GM19467 (cell line): ENCODE results near the gene ATG12.
A peak's percentile ranks its signal among the peaks of the same experiment; 100 is the strongest.
"Not testable (repeated sequence)": the region's sequence is repeated elsewhere in the genome, so short reads cannot be mapped to it uniquely, and the experiment has no call there.

ENCODE experiments used
- ATAC-seq: cut with Tn5 transposase; IDR thresholded peaks from one replicate; pipeline ENCODE4 v1.9.1; 2021; ENCODE audit warnings: mild to moderate bottlenecking, moderate library complexity; ENCODE audit not compliant: unreplicated experiment

The ATG12 gene

DNA sequence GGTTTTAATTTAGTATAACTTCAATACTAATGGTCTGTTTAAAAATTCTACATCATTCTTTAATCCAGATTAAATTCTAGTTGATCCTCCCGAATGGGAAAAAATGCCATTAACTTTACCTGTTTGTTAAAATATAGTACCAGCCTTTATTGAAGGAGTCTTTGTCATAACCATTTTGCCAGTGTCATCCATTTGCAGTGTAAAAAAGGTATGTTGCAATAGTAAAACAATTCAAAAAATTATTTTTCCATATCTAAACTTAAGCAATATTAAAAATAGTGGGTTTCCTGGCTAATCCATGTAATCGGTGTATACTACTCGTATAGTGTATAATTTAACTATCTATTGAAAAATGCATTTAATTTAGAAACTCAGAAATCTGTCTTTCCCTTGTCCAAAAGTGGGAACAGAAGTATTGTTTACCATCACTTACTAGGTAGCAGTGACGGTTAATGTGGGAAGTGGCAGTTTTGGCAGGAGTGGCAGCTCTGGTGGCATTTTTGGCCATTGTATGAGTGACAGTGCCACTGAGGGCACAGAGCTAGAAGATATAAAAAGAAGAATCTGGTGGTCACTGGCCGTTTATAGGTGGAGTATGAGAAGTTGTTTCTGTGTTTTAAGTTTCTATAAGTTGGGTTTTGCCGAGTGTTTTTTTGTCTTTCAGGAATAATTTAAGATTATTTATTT, 2.2 kb upstream of the ATG12 start:
- ATAC-seq: no peak

DNA sequence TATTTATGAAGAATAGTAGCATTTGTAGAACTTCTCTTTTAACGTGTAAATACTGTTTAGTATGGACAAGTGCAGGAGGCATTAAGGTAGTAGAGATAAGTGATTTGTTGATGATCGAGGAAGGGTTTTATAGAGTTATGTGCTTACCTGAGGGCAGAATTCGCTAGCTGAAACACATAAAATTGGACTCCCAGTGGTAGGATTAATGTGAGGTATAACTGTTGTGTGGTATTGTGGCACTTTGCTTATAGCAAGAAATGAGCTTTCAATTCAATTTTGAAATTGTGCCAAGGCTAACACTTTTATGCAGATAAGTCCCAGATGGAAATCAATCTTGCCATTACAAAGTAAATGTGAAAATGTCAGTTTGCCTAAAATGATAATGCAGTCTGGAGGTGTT, 1.6 kb upstream of the ATG12 start:
- ATAC-seq: no peak

DNA sequence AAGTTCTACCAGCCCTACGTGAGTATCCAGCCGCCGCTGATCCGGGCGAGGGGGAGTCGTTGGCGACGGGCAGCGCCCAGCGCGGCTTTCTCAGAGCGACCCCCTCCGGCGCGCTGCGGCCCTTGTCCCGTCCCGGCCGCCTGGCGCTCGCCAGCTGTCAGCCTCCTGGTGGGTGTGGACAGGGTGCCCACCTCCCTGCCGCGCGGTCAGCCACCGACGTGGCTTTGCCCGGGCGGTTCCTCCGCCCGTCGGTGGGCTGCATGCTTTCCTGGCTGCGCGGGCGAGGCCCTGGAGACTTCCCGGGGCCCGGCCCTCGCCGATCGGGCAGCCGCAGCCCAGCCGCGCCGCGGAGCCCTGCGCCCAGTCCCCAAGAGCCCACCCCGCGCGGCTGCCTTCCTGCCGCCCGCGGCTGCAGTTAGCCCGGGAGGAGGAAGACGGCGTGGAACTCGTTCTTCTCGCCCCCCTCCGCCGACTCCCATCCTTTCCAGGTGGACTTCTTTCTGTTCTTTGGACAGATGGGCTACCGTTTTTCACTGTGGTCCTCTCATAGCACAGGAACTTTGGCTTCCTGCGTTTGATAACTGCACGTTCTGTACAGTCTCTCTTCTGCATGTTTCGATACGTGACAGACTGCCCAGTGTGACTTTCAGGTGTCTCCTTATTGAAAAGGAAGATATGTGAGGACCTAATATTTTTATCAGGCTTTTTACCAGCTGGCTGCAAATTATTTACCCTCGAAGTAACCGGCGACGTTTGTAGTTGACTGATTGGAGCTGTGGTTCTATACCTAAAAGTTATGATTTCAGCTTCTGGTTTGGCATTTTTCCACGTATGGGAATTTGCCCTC, 947 bp upstream of the ATG12 start:
- ATAC-seq: peak; percentile 31

DNA sequence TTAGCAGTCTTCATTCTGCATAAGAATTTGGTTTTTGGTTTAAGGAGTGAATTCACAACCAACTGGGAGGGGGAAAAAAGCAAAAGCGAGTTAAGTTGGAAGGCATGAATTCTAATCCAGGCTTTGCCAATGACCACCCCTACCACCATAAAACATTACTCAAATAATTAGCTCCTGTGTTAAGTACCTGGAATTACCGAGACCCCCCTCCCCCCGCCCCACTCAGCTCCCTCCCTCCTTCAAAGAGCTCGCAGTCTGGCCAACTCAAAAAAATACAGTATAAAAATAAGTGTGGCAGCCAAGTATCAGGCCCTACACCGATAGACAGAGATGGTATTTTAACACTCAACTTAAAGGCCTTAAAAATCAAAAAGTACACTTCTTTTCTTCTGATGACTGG, 492 bp downstream of the ATG12 start:
- ATAC-seq: no peak

DNA sequence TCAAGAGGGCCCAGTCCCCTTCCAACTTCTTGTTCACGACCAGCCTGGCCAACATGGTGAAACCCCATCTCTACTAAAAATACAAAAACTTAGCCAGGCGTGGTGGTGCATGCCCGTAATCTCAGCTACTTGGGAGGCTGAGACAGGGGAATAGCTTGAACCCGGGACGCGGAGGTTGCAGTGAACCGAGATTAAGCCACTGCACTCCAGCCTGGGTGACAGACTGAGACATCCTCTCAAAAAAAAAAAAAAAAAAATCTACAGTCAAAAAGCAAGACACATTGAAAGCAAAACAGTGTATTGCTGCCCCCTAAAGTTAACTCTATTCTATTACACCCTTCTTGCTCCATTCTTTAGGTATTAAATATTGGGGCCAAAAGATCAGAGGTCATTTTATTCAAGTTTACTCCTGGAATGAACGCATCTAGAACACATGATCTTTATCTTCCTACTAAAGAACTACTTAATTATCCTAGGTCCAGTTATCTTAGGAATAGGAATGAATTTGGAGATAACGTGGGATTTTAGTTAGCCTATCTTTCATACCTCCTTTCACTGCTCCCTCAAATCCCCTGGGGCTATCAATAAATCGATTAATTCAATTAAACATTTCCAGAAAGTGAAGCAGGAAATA, 2.4 kb downstream of the ATG12 start:
- peak; percentile 18 for ATAC-seq

DNA sequence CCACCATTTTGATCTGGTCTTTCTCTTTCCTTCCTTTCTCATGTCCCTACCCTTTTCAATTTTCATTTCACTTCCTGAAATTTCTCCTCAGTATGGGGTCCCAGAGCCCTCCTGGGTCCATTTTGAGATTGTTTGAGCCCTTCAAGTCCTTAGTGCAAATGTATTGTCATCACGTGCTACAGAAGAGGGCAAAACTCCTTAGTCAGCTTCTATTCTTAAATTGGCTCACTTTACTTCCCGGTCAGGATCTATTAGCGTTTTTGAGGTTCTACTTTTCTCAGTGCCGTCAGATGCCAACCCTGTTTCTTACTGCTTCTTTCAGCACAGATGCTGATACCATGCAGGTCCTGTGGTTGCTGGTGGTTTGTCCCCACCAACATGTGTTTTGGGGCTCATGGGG, 5.9 kb downstream of the ATG12 start:
- ATAC-seq: no peak

DNA sequence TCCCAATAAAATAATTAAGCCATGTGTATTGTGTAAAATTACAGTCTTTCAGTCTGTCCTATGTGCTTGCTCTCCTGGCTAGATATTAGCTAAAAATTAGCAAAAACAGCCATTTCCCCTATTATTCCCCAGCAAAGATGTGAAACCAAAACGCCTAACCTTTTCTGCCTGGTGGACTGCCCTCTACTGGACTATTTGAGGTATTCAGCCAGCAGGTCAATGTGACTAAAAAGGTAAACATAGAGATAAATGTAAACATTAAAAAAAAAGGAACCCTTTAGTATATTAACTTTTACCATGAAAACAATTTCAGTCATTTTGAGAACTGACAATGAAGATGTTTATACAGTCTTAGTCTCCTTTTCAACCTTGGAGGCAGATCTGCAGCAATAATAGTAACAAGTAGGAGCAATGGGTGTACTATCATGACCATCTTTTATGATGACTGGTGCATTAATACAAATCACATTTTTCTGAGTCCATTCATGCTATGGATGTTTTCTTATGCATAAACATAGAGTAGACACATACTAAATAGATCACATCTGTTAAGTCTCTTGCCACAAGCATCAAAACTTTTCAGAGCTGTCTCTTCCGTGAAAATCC, 10.1 kb downstream of the ATG12 start:
- peak; percentile 70 for ATAC-seq

DNA sequence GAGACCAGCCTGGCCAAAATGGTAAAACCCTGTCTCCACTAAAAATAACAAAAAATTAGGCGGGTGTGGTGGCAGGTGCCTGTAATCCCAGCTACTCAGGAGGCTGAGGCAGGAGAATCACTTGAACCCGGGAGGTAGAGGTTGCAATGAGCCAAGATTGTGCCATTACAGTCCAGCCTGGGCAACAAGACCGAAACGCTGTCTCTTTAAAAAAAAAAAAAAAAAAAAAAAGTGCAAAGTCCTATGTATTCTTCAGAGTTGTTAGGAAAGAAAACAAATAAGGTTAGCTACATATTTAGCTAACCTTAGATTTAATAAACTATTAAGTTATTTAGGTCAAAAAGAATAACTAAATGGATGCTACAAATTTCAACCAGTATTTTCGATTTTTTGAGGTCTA, 11.5 kb downstream of the ATG12 start:
- ATAC-seq: no peak

DNA sequence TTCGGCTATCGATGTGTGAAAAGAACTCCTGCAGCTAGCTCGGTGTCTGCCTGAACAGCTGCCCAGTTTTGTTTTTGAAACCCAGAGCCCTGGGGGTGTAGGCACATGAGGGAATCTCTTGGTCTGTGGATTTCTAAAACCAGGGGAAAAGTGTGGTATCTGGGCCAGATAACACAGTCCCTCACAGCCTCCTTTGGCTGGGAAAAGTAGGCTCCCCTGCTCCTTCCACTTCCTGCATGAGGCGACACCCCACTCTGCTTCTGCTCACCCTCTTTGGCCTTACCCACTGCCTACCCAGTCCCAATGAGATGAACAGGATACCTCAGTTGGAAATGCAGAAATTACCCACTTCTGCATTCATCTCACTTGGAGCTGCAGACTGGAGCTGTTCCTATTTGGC, 15.4 kb downstream of the ATG12 start:
- ATAC-seq: no peak

DNA sequence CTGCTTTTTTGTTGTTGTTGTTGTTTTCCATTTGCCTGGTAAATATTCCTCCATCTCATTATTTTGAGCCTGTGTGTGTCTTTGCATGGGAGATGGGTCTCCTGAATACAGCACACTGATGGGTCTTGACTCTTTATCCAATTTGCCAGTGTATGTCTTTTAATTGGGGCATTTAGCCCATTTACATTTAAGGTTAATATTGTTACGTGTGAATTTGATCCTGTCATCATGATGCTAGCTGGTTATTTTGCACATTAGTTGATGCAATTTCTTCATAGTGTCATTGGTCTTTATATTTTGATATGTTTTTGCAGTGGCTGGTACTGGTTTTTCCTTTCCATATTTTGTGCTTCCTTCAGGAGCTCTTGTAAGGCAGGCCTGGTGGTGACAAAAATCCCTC, 16.4 kb downstream of the ATG12 start:
- ATAC-seq: not testable (repeated sequence)

DNA sequence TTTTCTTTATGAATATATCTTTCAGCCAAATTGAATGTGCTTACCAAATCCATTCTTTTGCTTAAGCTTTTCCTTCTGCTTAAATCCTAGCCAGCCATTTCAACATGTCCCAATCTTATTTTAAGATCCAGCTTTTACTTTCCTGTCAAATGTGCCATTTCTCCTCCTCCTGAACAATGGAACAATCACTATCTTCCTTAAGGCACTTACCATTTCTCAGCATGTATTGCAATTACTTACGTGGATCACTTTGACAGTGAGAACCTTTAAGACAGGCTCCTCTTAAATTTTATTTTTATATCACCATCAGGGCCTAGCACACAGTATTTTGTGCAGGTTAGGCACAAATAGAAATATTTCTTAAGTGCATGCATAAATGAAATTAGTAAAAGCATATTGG, 20.5 kb downstream of the ATG12 start:
- no peak for ATAC-seq

DNA sequence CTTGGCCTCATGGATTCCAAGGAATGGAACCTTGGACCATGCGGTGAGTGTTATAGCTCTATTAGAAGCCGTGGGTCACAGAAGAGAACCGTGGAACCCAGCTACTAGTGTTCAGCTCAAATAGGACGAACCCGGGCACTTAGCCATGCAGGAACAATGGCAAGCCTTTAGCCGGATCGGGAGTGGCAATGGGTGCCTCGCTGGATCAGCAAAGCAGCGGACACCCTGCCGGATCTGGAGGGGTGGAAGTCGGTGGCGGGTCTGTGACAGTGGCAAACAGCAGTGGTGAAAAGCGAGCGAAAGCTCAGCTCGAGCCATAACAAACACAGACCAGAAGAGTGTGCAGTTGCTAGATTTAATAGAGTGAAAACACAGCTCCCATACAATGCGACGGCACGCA, 22.5 kb downstream of the ATG12 start:
- no peak for ATAC-seq

DNA sequence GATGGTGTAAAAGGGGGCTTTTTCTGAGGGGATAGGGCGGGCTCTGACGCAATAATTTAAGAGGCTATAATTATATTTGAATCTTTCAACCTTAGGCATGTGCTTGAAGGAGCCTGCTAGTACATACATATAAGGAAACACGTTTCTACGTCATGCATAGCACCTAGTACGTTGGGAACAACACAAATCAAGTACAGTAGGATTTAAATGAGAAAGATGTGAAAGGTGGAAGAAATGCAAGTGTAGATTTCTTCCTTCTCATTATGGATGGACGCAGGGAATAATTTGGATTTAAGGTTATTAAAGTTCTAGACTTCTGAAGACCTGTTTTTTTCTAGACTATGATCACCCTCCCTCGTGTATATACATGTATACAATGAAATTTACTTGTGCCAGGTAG, 24.0 kb downstream of the ATG12 start:
- no peak for ATAC-seq

DNA sequence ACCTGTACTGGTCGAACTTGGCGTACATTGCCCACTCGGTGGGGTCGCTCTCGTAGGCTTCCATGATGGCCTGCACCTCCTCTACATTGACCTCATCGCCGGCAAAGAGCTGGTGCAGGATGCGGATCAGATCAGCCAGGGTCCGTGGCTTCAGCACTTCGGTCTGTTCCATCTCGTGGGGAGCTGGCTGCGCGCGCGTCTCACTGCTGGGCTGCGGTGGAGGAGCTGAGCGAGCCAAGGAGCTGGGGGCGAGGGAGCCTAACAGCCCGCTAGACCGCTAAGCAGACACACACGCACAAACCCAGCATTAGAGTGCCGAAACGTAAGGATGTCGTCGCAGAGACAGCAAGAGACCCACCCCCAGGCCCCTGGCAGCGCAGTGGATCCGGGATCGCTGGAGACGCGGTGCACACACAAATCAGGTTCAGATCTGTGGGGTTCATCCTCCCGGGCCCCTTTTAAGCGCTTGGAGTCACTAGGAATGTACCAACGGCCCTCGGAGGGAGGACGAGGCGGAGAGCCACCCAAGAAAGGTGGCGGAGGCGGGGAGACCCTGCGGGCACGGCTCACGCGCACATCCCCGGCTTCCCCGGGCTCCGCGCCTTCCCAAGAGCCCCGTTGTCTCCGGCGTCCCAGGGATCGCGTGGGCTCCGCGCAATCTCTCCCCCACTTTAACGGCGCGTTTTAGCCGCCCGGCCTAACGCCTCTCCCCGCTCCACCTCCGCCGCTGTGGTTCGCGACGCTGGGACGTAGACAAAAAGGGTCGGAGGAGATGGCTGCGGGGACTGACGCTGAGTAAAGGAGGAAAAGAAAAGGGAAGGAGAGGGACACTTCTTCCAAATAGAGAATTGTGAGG, 24.9 kb downstream of the ATG12 start, which contains the start of gene CDO1:
TSS of gene CDO1 (minus strand) at position 434 of the 856 bp plus-strand sequence. CDS start at position 172, 262 bp downstream.
- ATAC-seq: no peak

DNA sequence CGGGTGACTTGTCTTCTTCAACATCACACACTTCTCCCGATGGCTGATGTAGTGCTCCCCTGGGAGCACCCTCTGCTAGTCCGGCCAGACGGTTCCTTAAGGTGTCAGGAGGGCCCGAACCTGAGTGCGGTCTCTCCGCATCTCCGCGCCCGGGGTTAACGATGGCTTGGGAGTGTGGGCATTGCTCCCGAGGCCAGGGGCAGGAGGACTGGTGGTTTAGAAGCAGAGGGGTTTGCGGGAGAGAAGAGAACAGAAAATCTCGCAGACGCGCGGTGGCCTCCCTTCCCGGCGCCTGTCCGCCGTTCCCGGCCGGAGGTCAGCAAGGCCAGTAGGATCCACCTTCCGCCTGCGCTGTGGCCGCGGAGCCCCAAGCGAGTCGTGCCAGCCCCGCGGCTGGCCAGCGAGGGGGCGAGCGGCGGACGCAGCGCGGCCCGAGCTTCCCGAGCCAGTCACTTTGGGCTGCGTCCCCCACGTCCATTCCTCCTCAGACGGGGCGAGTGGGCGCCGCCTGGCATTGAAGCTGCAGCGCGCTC, 25.6 kb downstream of the ATG12 start:
- ATAC-seq: no peak

DNA sequence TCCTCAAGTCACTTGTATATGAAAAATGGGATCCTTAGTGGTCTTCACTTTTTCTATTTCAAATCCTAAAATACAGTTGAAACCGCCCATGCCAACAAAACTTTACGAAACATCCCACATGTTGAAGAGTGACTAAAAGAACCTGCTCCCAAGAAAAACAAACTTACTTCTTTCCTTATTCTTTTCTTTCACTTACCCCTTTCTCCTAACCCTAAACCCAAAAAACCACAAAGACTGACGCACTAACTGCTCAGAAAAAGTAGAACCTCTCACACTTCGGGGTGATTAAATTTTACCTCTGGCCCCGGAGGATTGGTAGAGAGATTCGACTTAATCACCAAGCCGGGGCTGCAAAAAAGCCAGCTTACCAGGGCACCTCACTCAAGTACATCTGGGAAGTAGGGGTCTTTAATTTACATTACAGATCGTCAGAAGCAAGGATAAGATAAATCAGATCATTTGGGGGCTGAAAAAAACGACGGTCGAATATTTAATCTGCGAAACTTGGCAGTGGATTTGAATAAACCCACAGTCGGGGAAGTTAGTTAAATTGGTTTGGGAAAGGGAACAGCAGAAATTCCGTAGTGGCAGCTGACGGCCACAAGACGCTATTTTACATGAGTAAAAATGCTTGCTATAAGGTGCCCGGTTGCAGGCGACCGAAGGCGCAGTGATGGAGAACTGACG, 26.2 kb downstream of the ATG12 start:
- ATAC-seq: no peak

DNA sequence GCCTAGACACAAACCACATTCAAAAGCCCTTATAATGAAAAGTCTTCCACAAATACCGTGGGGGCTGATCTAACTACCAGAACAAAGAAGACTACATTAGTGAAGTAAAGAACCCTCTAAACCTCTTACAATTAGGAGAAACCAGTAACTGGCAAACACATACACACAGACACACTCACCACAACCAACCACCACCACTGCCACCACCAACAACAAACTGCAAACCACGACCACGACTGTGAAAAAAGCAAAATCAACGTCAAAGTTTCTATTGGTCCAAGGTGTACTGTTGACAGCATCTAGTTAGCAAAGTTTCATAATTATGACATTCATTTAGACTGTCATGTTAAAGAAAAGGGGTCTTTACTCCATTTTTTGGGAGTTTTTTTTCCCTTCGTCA, 27.6 kb downstream of the ATG12 start:
- no peak for ATAC-seq

DNA sequence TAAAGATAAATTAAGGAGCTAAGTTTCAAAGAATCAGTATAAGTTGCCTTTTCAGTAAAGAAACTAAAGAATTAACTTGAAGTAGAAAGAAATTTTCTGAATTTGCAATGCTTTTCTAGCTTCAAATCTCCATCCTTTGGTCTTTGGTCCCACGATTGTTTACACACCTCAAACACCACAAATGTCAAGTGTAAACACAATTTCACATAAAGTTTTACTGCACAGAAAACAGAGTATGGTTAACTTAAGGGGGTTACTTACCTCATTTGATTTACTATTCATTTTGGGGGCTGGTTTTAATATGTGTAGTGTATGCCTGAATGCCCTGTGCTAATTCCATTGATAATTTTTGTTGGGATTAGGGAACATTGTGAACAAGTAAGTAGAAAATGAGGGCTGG, 29.0 kb downstream of the ATG12 start:
- no peak for ATAC-seq

DNA sequence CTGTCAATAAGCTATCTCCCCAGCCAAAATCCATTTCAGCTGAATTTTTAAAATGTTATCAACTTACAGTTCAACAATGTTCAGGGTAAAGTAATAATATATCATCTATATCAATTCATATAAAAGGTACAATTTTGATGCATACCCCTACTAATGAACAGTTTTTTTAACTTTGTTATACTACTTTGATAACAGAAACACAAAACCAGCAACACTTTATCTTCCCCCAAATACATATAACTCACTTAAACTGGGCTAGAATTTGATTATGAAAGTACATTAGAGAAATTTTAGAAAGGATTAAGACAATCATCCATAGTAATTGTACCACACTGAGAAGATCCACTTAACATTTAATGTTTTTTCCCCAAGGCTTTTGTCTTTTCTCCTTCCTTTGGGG, 30.0 kb downstream of the ATG12 start:
- no peak for ATAC-seq

DNA sequence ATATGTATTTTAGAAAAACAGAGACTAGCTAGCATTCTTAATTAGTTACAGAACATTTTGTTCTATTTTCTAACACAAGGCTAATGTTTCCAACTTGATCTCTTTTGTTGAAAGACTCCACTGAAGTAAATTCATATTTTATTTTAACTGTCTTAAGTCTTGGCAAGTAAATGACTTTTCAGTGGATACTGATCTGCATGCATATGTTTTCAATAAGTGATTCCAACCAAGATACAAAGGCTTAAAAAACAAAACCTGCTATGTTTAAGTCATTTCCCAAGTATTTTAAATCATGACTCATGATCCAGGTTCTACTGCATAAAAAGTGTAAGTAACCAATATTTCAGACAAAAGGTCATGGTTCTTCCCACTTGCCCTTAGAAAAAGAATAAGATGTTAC, 30.6 kb downstream of the ATG12 start:
- ATAC-seq: no peak
